Left colon (tissue), 2 donors: ENCODE data around the gene PANK4. TPM values are rescaled to one million over a fixed set of nuclear protein-coding genes. Genes with fewer than 3 reads are reported as not detected.

Experiments
- ATAC-seq: fragments of 200-7000 bp; cut with Tn5 transposase; one replicate; pipeline ENCODE4 v1.9.1; 2020; ENCODE audit warnings: mild to moderate bottlenecking, moderate library complexity
- DNase-seq, 2 donors: peaks; one replicate each; pipeline ENCODE4 v3.0.0-alpha.2; 2020
- intact Hi-C, 2 donors: fragments of 100-400 bp; cut with DNase I in 1 of 2; cut with micrococcal nuclease in 1 of 2; formaldehyde crosslinking; loops; one replicate each; pipeline versions ENCODE4 v1.11.2 to v1.14.0; 2022; cut with DNase I, micrococcal nuclease
- total RNA-seq, 2 donors: library from RNA; stranded (reverse); fragmentation: NEBNext Ultra II Directional; extraction: Animal tissue kit (Norgen Biotek cat#: 25700); gene quantifications; one replicate each; pipeline ENCODE4 v1.2.1, GENCODE V29; 2021
- donor health status: DM: no; HTN: no; CAD: no.
- donor health status: DM: yes; HTN: yes; CAD: no.

The PANK4 gene
- total RNA-seq, 2 donors from 2014 or later, result 29.4 to 32.6 TPM

DNA sequence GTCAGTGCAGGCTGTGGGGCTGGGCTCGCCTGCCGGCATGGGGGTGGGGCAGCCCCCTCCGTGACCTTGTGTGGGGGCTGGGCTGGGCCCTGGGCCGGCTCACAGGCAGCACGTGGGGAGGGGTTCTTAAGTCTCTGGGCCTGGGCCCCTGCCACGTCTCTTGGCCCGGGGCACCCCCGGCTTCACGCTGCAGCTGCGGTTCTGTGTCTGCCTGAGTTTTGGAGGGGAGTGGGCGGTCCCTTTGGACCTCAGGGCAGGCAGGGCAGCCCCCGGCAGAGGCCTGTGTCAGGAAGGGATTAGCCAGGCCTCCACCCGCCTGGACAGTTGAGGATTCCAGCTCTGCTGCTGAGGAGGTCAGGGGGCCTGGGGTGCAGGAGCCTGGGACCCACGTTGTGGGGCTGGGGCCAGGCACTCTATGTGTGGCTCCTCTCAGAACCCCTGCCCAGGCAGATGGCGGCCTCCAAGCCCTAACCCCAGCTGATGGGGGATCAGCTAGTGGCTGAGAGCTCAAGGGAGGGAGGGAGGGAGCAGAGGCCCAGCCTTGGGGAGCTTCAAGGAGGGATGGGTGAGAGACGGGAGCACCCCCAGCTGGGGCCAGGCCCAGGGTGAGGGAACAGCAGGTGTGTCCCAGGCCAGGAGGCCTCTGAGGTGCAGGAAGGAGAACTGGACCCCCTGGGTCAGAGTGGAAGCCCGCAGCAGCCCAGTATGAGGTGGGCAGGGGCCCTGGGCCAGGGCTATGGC, 52.1 kb downstream of the PANK4 start:
- ATAC-seq (no peak), DNase-seq (no peak)
- intact Hi-C loops, result no loop called here

DNA sequence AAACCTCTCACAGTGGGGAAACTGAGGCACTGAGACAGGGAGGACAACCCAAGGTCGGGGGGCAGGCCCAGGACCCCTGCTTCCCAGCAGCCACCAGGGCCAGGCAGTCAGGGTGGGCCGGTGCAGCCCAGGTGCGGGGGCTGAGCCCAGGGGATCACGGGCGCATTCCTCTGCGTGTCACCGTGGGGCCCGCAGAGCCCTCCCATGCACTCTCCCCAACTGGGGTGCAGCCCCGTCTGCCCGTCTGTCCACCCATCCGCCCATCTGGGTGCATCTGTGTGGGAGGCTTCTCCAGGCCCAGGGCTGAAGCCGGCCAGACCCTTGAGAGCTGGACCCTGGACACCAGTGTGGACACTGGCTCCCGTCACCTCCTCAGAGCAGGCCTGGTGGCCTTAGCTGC, 53.2 kb downstream of the PANK4 start:
- DNase-seq (no peak), ATAC-seq (no peak)
- intact Hi-C loops, result no loop called here

DNA sequence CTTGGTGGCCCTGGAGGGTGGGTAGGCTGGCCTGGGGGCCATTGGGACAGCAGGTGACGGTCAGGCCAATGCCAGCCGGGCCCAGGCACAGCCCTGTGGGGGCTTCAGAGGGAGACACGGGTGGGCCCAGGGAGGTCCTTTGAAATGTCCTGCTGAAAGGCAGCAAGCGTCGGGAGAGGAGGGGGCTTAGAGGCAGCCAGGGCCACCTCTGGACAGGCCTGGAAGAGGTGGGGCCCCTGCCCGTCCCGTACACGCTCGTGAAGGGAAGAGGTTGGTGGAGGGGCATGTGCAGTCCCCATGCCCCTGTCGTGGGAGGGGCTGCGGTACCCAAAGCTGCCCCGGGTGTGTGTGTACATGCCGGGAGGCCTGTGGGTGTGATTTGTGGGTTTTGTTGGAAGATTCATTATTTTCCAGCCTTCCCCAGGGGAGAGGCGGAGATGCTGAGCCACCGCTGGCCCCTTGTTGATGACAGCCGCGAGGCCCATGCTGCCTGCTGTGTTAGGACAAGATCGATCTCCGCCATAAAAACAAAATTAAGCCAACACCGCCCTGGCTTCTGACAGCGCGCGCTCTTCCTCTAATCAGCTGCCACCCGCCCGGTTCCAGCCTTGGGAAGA, 53.7 kb downstream of the PANK4 start:
- DNase-seq (no peak), ATAC-seq (no peak)
- intact Hi-C loops, result no loop called here

- intact Hi-C loops, result no loop called here
- DNase-seq (no peak), ATAC-seq (no peak)
Measured at GRCh38 chr1:2472109-2472508, 54.3 kb downstream of the PANK4 start.

- ATAC-seq (no peak), DNase-seq (no peak)
- intact Hi-C loops, result no loop called here
Measured at GRCh38 chr1:2471587-2472001, 54.8 kb downstream of the PANK4 start.

DNA sequence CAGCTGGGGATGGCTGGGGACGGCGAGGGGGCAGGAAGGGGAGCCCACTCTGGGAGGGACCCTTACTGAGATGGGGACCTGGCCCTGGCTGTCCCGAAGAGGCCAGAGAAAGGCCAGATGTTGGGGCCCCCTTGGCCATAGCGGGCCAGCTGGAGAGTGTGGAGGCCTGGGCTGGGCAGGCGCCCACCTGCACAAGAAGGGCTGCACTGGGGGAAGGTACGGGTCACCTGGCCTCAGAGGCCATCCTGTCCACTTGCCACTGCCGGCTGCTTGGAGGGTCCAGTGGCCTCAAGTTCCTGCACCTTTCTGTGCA, 55.3 kb downstream of the PANK4 start:
- intact Hi-C loops, result no loop called here
- DNase-seq (no peak), ATAC-seq (no peak)

DNA sequence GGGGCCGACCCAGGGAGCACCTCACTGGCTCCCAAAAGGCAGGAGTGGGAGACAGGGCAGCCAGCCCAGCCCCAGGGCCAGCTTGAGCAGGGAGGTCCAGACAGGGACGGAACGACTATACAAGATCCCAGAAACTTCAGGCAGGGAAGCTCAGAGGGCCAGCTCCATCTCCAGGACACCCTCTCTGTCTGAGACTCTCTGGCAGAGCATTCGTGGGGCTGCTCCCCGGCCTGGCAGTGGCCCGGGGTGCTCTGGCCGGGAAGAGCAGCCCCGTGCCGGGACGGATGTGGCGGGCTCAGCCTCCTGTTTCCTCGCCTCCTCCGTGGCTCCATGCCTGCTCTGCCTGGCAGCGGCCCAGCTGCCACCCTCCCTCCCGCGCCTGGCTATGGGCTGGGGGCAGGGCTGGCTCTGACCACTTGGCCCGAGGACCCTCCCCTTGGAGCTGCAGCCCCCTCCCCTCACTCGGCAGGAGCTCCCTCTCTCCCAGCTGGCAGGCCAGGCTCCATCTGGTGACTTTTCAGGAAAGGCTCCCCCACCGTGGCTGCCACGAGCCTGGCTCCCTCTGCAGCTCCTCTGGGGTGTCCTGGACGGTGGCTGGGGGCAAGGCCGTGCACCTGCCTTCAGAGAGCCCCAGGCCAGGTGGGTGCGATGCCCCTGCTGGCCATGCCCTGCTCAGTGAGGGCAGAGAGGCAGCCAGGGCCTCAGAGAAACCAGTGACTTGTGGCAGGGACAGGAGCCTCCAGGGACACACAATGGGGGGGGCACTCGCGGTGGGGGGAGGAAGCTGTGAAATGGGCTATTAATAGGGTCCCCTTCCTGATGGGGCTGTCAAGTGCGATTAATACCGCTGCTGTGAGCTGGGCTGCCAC, 55.9 kb downstream of the PANK4 start:
- ATAC-seq (no peak), DNase-seq (no peak)
- intact Hi-C loops, result no loop called here

DNA sequence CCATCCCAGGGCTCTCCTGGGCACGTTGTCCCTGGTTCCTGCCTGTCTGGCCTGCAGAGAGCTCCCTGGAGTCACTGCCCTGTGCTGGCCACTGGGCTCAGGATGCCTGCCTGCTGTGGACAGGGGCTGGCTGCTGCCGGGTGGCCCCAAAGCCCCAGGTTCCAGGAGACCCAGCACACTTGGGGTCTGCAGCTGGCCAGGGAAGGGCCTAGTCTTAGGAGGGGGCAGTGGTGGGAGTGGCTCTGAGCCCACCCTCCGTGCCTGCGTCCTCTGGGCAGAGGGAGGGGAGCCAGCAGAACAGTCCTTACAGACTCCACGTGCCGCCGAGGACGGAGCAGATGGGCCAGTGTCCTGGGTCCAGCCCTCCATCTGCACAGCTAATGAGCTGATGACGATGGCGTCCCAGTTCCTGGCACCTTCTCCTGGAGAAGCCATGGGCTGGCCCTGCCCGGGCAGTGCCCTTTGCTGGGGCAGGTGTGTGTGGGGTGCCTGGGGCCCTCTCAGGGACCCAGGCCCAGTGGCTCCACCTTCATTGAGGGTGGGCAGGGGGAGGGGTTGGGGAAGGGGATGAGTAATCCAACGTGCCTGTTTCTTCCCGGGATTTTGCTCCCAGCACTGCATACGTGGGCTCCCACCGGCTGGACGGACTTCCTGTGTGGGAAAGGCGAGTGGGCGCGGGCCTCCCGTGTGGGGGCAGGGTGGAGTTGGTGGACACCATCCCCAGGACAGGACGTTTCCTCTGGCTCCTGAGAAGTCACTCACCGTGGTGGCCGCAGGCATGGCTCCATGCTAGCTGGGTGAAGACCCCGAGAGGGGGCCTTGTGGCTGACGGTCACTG, 57.1 kb downstream of the PANK4 start:
- ATAC-seq (no peak), DNase-seq (no peak)
- intact Hi-C loops, result no loop called here

GRCh38 chr1:2468540-2468939, 57.9 kb downstream of the PANK4 start:
- ATAC-seq (no peak), DNase-seq (no peak)
- intact Hi-C loops, result no loop called here

GRCh38 chr1:2468041-2468472, 58.3 kb downstream of the PANK4 start:
- DNase-seq, result peak in 1 of 2 donors; percentile 29
- intact Hi-C loops, result no loop called here
- ATAC-seq, result peak; percentile 29

- DNase-seq, result no peak
- intact Hi-C loops, result no loop called here
Measured at GRCh38 chr1:2466958-2467554, 59.3 kb downstream of the PANK4 start.

DNA sequence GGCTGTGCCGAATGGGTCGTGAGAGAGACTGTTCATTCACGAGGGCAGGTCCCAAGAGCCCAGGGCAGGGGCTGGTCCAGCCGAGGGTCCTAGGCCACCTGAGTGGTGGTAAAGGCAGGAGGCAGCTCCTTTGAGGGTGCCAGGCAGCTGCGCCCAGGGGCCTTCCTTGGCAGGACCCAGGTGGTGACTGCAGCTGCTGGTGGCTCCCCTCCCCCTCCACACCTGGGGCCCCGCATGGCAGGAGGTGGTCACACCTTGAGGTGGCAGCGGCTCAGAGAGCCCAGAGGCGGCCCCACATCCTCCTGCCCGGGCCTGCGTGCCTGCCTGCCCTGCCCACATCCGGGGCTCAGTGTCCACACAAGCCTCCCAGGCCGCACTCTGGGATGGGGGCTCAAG, 60.1 kb downstream of the PANK4 start:
- DNase-seq (no peak), ATAC-seq (no peak)
- intact Hi-C loops, result no loop called here

More at GRCh38 chr1:2466958-2467554, 59.3 kb downstream of the PANK4 start:
- ATAC-seq, result peak; percentile 53

DNA sequence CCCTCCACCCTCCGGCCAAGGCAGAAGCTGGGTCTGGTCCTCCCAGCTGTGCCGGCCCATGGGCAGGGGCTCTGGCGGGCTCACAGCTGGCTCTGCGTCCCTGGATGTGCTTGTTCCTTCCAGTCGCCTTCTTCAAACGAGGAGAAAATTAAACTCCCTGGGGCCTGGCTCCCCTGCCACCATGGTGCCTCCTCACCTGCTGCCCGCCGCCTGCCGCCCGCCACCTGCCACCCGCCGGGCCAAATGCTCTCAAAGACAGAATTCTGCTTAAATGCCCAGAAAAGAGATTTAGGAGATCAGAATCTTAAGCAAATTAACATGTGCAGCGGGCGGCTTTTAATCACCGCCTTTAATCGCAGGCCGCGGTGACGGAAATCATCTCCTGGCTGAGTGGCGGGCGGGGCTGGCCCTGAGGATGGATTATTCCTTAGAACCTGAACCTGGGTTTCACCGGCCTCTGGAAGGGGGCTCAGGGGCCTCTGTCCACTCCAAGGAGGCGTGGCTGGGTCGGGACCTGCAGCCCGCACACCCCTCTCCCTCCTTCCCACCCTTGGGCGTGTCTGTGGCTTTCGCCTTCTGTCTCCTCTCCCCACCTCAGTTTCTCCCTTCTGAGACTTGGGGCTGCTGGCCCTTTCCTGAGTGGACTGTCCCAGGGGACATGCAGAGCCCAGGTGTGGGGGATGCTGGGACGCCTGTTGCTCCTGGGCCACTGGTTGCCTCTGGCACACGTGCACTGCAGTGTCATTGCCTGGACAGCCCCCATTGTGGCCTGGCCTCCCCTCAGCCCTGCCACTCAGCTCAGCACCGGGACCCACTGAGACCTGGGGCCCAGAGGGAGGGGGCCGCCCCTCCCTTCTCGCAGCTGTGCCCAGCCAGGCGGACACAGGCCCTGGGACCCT, 60.8 kb downstream of the PANK4 start:
- no peak for DNase-seq
- intact Hi-C loops, result no loop called here
- no peak for ATAC-seq

- ATAC-seq, result no peak
- DNase-seq, result no peak
- intact Hi-C loops, result no loop called here
Measured at GRCh38 chr1:2463396-2463795, 63.0 kb downstream of the PANK4 start.

GRCh38 chr1:2462819-2463218, 63.6 kb downstream of the PANK4 start:
- intact Hi-C loops, result no loop called here
- ATAC-seq (no peak), DNase-seq (no peak)

GRCh38 chr1:2460996-2461751, 65.2 kb downstream of the PANK4 start:
- DNase-seq (no peak), ATAC-seq (no peak)
- intact Hi-C loops, result no loop called here

- no peak for DNase-seq
- intact Hi-C loops, result no loop called here
- no peak for ATAC-seq
Measured at GRCh38 chr1:2460203-2460602, 66.2 kb downstream of the PANK4 start.
